HG03571 (cell line): ENCODE data around the gene DCAF5.
"Not testable (repeated sequence)": the region's sequence is repeated elsewhere in the genome, so short reads cannot be mapped to it uniquely, and the experiment has no call there.

Source experiments
- ATAC-seq: cut with Tn5 transposase; IDR thresholded peaks from one replicate; pipeline ENCODE4 v1.9.1; 2021; ENCODE audit not compliant: unreplicated experiment

DCAF5 gene

DNA sequence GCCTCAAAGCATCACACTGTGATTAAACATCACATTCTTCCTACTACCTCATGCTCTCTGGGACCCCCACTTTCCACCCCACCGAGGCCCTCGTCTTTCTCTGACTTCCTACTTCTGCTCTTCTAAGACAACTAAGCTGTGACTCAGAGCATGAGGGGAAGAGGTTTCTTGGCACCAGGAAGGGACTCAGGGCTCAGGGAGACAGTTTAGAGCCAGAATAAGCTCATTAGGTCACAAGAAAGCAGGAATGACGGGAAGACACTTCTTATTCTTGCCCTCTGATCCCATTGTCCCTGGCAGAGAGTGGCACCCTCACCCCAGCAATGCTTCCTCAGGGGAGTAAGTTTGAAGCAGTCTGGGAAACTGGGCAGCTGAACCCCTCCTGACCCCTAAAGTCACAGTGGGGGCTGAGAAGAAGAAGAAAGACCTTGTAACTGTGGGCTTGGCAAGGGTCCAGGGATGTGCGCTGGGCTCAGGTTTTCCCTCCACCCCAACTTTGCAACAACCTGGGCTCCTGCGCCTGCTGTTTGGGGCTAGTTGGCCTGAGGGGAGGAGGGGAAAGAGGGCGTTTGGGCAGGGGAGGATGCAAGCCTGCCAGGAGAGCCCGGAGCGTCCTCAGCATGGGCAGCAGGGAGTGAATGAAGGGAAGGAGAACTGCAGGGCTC, 109.2 kb downstream of the DCAF5 start:
- no peak for ATAC-seq

DNA sequence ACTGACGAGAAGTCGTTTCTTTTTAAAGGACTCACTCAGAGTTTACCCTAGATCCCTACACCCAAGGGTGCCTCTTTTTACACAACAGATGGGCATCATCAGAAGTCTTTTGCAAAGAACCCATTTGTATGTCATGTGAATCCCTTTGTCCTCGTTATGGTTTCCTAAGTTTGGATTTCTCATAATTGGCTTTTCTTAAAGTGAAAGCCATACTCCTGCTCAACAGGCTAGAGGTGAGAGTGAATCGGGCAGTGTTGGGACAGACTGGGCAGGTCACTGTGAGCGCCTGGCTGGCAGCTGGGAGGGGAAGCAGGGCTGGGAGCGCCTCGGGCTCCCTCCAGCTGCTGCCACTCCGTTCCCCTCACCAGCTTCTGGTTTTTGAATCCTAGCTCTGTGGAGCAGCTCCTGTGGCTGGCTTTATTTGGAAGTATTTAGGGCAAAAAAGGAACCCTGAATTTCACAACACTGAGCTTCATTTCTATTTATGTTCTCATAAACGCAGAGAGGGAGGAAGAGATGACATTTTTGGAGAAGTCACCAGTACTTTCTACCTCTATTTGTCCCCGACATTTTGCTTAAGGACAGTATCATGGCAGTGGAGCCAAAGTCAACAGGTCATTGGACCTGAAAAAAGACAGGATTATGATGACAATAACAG, 110.0 kb downstream of the DCAF5 start:
- no peak for ATAC-seq

DNA sequence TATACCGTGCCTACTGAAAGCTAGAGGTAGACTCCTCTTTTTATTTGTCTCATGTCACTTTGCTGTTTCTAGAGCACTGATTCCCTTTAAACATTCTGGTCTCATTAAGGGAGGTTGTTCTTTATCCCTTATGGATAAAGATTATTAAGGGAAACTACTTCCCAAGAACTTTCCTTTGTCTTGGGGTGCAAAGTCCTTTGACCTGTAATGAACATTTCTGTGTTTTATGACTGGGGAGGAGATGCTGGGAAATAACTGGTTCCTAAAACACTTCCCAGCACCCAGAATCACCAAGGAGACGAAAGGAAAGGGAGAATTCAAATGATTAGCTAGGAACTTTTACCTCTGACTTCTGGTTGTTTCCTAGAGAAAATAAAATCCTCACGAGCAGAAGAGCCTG, 110.6 kb downstream of the DCAF5 start:
- no peak for ATAC-seq

DNA sequence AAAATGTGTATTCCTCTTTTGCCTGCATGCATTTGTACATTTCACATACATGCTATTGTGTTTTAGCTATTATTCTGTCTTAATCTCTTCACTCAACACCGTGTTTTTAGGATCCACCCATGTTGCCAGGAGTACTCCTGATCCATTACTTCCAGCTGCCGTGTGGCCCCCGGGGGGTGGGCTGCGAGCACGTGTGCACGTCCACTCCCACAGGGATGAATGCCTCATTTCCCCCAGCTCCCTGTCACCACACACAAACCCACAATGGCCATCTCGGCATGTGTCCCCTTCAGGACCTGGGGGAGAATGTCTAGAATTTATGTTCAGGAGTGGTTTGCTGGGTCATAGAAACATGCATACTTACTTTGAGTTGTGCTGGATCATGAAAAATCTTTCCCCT, 111.1 kb downstream of the DCAF5 start:
- no peak for ATAC-seq

DNA sequence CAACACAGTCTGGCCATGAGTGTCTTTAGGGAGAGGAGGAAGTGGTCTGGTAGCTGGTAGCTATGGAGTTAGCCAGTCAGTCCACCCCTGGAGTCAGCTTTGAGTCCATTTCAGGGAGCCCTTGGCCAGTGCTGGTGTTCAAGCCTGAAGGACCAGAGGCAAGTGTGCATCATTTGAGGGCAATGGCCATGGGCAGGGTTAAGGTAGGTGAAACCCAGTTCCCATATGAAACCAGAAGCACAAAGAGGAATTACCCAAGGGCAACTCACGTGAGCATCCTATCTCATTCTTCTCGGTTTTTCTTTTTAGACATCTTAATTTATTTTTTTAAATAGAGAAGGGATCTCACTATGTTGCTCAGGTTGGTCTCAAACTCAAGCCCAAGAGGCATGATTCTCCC, 112.6 kb downstream of the DCAF5 start:
- no peak for ATAC-seq

DNA sequence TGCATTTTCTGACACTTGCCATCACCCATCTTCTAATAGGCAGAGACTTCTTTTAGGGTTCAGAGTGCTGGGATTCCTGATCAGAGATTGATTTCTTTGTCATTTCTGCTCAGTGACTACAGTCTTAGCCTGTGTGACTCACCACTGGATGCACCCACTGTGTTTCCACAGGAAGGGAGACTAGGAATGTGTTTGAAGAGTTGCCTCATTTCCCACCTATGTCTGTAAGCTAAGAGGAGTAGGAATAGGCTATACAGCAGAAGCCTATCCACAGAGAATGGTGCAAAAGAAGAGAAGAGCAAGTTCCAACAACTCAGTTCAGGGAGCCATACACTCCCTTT, 113.7 kb downstream of the DCAF5 start:
- no peak for ATAC-seq

DNA sequence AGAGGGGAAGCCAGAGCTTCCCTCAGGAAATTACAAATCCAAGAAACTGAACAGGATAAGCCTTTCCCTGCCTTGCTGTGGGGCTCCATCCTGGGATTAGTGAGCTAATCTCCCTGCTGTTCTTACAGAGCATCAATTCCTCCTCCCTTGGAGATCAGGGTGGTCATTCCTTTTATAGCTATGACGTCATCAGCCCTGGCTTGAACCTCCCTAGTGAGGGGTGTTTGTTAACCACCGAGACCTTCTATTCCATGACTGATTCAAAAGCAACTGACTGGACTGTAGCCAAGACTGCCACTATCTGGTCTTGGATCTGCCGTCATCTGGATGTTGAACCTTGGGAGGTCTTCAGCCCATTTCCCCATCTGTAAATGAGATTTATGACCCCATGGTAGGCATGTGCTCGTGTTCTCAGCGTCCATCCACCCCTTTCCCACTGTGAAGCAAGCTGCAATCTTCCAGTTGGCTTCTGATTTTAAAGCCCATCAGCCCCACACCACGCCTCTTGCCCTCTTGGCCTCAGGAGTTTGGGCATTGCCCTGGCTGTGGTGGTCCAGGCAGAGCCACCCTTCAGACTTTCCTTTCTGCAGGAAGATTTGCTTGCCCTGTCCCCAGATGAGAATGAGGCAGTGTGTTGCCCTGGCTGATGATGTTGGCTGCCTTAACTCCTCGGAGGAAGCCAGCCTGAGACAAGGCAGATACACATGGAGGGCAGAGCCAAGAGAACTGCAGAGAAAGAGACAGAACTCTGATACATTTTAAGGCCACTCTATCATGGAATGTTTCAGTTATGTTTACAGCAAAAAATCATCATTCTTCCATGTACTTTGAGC, 114.2 kb downstream of the DCAF5 start:
- no peak for ATAC-seq

DNA sequence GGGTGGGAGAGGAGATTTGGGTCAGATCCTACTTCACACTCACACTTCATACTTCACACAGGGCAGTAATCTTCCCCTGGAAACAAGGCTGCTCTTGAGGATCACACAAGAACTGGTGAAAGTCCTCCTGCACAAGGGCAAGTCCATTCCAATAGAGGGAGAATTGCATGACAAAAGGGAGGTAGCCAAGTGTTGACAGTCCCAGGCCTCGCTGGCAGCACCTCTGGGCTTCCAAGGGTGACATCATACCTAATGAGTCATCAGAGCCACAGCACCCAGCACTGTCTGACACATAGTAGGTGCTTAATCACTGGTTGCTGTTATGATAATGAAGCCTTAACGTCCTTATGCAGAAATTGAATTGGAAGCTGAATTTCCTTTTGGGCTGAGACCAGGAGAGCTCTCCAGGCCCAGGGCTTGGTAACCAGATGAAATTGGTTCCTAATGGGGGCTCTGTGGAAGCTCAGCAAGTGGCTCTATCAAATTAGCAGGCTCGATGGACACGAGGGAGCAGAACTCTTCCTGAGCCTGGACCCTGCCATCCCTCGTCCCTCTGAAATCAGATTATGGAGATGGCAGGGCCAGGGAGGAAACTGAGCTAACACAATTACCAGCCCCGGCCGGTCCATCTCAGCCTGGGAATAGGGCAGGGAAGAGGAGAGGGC, 115.0 kb downstream of the DCAF5 start:
- no peak for ATAC-seq

DNA sequence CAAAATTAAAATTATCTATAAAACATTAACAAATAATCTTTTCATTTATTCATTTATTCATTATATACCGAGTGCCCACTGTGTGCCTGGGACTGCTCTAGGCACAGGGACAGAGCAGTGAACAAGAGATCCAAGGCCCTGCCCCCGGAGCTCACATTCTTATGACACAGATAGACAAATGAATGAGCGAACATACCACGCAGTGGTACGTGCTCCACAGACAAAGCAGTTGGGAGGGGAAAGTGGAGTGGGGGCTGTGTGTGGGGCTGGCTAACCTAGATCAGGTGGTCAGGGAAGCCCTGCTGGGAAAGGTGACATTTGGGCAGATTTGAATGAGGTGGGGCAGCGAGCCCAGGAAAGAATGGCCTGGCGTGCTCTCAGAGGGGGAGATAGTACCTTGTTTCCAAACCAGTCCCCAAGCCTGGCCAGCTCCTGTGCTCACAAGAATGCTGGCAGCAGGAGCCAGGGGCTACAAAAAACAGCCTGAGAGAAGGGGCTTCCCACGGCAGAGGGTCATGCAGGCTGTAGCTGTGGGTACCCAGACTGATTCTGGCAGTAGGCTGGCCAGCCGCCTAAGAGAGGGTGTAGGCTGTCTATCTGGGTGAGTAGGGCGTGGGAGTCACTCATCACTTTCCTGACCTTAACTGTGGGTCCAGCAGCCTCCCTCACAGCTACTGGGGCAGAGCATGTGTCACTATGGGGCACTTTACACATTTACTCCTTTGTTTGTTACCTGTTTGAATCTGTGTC, 116.0 kb downstream of the DCAF5 start:
- ATAC-seq: no peak

DNA sequence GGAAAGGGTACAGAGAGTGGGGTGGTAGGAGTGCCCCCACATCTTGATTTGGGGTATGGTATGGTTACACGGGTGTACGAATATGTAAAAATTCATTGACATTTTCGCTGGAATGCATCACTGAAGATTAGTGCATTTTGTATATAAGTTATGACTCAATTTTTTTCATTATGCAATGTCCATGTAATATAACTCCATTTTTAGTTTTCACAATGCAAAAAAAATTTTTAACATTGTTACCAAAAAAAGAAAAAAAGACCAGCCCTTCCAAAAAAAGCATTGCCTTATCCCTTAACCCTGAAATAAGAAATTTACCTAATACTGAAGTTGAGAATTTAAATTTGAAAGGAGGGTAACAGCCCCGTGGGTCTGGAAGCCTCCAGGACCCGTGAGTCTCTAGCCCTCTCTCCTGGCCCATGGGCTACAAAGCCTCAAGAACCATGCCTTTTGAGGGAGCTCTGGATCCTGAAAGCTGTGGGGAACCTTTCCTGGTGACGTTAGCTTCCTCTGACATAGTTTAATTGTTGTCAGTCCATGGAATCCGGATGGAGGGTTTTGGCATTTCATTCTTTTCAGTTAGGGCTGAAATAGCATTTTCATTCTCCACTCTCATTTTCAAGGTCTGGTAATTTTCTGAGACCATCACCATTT, 118.2 kb downstream of the DCAF5 start:
- no peak for ATAC-seq

DNA sequence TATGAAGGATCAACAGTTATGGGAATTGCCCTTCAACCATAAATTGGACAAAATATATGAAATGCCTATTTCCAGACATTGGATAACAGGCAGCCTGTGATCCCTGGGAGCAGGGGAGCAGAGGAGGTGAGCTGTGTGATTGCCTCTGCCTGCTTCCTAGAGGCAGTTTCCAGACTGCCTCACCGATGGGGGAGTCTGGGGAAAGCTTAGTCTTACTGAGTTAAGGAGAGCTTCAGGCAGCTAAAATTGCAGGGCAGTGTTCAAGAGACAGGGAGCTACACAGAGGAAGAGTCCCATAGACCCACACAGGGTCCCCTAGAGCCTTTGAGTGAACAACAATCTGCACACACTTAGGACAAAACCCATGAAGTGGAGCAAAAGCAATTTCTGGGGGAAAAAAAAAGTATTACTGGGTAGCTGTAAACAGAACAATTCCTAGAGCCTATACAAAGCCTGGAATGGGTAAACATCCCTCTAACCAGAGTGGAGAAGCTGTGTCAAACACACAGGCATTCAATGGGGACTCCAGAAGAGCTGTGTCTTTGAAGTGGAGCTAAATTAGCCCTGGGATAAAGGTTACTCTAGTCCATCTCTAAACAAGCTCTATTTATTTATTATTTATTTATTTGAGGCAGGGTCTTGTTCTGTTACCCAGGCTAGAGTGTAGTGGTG, 125.5 kb downstream of the DCAF5 start:
- no peak for ATAC-seq

DNA sequence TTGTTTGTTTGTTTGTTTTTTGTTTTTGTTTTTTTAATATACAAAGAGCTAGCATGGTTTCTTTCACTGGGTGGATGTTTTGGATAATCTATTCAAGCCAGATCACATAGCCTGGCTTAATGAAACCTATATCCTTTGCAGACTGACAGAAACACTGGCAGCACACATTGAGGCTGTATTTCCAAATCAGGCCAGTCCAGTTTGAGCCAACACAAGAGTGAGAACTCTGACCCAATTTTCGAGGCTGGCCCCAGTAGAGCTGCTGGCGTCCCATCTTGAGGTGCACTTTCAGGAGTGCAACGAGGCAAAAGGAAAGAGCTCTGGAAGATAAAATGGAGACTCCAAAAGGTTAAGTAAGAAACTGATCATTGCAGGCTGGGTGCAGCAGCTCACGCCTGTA, 129.9 kb downstream of the DCAF5 start:
- no peak for ATAC-seq

DNA sequence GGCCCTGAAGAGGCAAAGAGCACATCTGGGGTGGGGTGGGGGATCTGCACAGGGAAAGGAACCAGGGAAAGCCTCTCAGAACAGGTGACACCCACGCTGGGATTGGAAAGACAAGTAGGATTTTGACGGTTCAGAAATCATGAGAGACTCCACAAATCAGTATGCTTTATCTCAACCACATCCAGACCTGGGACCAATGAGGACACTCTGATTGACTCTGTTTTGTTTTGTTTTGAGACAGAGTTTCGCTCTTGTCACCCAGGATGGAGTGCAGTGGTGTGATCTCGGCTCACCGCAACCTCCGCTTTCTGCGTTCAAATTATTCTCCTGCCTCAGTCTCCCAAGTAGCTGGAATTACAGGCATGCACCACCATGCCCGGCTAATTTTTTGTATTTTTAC, 130.8 kb downstream of the DCAF5 start:
- ATAC-seq: not testable (repeated sequence)

DNA sequence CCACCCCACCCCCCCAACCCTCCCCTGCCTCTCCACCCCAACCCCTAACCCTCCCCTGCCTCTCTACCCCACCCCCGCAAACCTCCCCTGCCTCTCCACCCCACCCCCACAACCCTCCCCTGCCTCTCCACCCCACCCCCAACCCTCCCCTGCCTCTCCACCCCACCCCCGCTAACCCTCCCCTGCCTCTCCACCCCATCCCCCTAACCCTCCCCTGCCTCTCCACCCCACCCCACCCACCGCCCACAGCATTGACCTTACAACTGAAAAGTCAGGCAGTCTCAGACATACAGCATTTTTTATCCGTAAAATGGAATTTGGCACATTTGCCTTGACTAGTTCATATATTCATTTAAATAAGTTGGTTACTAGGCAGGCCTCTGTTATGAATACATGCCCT, 135.2 kb downstream of the DCAF5 start:
- no peak for ATAC-seq

DNA sequence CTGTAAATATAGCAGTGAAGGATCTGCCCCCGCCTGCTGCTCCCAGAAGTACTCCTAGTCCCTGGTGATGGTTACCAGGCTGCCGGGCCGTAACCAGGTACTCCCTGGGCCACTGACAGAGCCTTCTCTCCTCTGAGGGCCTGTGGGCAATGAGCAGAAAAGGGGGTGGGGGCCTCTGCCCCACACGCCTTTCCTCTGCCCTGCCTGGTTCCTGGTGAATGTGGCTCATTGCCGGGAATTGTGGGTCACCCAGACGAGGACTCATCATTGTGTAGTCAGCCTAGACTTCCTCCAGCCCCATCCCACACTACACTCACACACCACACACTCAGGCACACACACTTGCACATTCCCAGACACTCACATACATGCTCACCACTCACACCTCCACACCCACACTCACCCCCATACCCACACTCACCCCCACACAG, 138.1 kb downstream of the DCAF5 start:
- no peak for ATAC-seq

DNA sequence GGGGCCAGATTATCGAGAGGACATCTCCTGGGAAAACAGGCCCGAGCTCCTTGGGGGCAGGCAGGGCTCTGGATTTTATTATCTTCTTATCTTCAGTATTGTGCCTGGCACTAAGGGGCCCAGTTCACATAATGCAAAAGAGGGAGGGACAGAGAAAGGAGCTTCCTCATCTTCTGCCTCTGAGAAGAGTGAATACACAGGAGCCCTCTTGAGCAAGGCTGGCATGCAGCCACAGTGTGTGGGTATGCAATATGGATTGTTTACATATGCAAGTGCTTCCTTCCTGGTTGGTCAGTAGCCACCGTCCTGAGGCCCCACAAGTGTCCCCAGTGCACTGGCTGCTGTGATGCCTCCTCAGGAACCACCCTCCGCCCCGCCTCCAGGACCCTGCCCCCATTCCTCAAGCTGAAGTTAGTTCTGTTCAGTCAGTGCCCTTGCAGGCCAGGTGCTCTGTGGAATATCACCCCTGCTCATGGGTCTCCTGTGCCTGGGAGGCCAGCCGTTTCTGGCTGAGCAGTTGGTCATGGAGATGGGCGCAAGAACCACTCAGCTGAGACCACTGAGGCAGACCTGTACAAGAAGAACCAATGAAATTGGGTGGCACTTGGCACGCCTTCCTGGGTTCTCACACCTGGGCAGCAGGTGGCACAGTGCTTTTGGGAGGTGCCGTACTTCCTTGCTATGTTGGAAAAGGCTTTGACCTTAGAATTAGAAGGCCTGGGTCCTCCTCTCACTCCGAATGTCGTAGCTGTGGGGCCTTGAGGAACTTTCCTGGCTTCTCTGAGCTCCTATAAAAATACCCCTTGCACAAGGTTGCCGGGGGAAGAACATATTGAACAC, 138.8 kb downstream of the DCAF5 start:
- no peak for ATAC-seq

DNA sequence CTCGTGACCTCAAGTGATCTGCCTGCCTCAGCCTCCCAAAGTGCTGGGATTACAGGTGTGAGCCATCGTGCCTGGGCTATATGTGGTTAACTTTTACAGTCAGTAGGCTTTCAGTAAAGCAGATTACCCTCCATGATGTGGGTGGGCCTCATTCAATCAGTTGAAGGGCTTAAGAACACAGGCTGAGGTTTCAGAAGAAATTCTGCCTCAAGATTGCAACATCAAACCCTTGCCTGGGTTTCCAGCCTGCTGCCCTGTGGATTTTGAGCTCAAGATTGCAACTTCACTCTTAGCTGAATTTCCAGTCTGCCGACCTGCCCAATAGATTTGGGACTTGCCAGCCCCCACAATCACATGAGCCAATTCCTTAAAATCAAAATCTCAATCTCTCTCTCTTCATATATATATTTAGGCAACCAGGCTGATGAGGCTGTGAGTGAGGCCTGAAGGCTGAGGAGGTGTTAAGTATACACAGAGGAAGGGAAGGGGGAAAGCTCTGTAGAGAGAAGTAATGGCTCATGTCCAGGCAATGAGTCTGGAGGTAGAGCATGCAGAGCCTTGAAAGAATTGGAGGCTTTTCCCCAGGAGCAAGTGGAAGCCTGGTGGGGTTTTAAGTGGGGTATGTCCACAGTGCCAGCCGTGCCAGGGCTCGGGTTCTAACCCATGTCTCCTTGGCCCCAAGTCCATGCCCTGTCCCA, 140.5 kb downstream of the DCAF5 start:
- no peak for ATAC-seq

DNA sequence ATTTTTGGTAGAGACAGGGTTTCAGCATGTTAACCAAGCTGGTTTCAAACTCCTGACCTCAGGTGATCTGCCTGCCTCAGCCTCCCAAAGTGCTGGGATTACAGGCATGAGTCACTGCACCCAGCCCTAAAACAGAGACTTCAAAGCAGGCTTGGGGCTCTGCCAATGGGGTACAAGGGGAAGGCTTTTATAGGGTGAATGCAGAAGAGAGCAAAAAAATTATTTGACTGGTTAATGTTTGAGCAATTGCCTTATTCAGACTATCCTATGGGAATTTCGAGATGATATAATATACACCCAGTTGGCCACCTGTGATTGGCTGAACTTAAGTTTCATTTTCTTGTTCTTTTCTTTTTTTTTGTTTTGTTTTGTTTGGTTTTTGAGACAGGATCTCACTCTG, 142.3 kb downstream of the DCAF5 start:
- ATAC-seq: no peak
